ENCODE measurements around the gene MAP1B.

DNA sequence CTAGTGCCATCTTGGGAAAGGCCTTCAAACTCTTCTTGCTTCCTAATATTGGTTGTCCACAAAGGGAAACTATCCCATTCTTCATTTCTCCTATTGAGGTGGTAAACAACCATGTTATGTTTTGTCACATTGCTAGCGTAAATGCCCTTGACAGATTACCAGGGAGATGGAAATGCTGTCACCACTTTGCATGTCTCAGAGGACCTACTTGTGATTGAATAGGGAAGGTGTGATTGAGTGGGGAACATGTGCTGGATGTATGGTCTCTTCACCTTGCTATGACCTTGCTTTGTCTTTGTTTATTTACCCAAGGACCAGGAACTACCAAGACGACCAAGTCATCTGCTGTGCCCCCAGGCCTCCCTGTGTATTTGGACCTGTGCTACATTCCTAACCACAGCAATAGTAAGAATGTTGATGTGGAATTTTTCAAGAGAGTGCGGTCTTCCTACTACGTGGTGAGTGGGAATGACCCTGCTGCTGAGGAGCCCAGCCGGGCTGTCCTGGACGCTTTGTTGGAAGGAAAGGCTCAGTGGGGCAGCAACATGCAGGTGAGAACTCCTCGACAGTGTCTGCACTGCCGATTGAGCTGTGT lies 96.1 kb downstream of the MAP1B start:
- TF ChIP-seq, protein P1, sequence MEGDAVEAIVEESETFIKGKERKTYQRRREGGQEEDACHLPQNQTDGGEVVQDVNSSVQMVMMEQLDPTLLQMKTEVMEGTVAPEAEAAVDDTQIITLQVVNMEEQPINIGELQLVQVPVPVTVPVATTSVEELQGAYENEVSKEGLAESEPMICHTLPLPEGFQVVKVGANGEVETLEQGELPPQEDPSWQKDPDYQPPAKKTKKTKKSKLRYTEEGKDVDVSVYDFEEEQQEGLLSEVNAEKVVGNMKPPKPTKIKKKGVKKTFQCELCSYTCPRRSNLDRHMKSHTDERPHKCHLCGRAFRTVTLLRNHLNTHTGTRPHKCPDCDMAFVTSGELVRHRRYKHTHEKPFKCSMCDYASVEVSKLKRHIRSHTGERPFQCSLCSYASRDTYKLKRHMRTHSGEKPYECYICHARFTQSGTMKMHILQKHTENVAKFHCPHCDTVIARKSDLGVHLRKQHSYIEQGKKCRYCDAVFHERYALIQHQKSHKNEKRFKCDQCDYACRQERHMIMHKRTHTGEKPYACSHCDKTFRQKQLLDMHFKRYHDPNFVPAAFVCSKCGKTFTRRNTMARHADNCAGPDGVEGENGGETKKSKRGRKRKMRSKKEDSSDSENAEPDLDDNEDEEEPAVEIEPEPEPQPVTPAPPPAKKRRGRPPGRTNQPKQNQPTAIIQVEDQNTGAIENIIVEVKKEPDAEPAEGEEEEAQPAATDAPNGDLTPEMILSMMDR (IDR thresholded peaks at IDR 0.05 in 2 of 3, conservative IDR thresholded peaks at IDR 0.05 in 1 of 3; ENCODE audit: borderline replicate concordance in 1 of 3, insufficient read depth in 1 of 3, low read depth in 2 of 3, low read length in 2 of 3), result no peak
- no peak for TF ChIP-seq JUND (IDR thresholded peaks at IDR 0.05)
- no peak for TF ChIP-seq RAD21 (IDR thresholded peaks at IDR 0.05; ENCODE audit: low read depth)
- no peak for TF ChIP-seq TCF7L2 (IDR thresholded peaks at IDR 0.05; ENCODE audit: borderline replicate concordance, extremely low read depth, insufficient read depth, insufficient read length)
- TF ChIP-seq, protein P2, sequence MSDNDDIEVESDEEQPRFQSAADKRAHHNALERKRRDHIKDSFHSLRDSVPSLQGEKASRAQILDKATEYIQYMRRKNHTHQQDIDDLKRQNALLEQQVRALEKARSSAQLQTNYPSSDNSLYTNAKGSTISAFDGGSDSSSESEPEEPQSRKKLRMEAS (IDR thresholded peaks at IDR 0.05), result no peak
- no peak for TF ChIP-seq EZH2phosphoT487 (IDR thresholded peaks at IDR 0.05; ENCODE audit: borderline replicate concordance)
- TF ChIP-seq EGR1 (IDR thresholded peaks at IDR 0.05; ENCODE audit: low read depth), result no peak
- no peak for TF ChIP-seq EZH2 (IDR thresholded peaks at IDR 0.05)
- TF ChIP-seq, protein P3, sequence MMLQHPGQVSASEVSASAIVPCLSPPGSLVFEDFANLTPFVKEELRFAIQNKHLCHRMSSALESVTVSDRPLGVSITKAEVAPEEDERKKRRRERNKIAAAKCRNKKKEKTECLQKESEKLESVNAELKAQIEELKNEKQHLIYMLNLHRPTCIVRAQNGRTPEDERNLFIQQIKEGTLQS (IDR thresholded peaks at IDR 0.05), result no peak
- TF ChIP-seq POLR2A (IDR thresholded peaks at IDR 0.05; ENCODE audit: borderline replicate concordance, extremely low read depth, insufficient read depth, insufficient read length), result no peak
- no peak for TF ChIP-seq POLR2AphosphoS5 (IDR thresholded peaks at IDR 0.05; ENCODE audit: low read depth, low read length)
- no peak for TF ChIP-seq ZNF274 (IDR thresholded peaks at IDR 0.05; ENCODE audit: low read depth, low read length)
- no peak for TF ChIP-seq ZFX (IDR thresholded peaks at IDR 0.05)
- TF ChIP-seq, protein P4, sequence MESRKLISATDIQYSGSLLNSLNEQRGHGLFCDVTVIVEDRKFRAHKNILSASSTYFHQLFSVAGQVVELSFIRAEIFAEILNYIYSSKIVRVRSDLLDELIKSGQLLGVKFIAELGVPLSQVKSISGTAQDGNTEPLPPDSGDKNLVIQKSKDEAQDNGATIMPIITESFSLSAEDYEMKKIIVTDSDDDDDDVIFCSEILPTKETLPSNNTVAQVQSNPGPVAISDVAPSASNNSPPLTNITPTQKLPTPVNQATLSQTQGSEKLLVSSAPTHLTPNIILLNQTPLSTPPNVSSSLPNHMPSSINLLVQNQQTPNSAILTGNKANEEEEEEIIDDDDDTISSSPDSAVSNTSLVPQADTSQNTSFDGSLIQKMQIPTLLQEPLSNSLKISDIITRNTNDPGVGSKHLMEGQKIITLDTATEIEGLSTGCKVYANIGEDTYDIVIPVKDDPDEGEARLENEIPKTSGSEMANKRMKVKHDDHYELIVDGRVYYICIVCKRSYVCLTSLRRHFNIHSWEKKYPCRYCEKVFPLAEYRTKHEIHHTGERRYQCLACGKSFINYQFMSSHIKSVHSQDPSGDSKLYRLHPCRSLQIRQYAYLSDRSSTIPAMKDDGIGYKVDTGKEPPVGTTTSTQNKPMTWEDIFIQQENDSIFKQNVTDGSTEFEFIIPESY (IDR thresholded peaks at IDR 0.05; ENCODE audit: extremely low read depth, insufficient replicate concordance, low read length), result no peak
